ENCODE data around the gene APOBEC4. TPM values are rescaled to one million over a fixed set of nuclear protein-coding genes. Genes with fewer than 3 reads are reported as not detected.

Gene APOBEC4
- total and polyA plus RNA-seq, 2 of the 8 experiments (the other 6 are each of a cell fraction or from before 2014, with no cell fraction given): not detected

DNA sequence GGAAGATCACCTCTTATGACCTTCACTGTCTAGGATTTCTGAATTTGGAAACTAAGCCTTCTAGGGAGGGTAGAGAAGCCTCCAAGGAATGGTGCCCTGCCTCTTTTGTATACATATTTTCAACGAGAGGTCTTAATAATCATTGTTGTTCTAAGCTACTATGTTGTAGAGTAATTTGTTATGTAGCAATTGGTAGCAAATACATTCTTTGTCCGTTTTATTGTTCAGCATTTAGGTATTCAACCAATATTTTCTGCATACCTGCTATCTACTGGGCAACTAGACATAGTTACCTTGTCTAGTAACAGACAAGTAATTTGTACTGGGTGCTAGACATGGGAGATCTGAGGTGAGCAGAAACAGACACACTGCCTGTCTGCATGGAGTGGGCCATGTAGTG lies 42.1 kb downstream of the APOBEC4 start (continued):
- TF ChIP-seq EP300 (IDR thresholded peaks at IDR 0.05; ENCODE audit: borderline replicate concordance in 1 of 2, low read depth in 2 of 2, low read length in 2 of 2) (no peak), ASH2L (IDR thresholded peaks at IDR 0.05; ENCODE audit: low read length) (no peak)
